ENCODE results near the gene NFYC. TPM values are rescaled to one million over a fixed set of nuclear protein-coding genes. Genes with fewer than 3 reads are reported as not detected.

Gene NFYC
- polyA plus RNA-seq, 1 of the 3 experiments (the other 2 are of a cell fraction), result 72.4 TPM

GRCh38 chr1:40764981-40765380 is 73.5 kb downstream of the NFYC start:
- Histone ChIP-seq H3K27ac (ENCODE audit: low read depth in 2 of 2, low read length in 1 of 2) (no peak overlapping the region; a peak in 1 of 4 replicates), H3K9me2 (no peaks in the 10 kb centered on the region), H3K4me1 (ENCODE audit: control insufficient read depth in 1 of 2, insufficient read depth in 2 of 2, low read depth in 1 of 2, low read length in 1 of 2) (peaks cover 0 to 13% of the 10 kb centered on the region in 2 experiments; a peak in 2 of 4 replicates), H3K36me3 (replicated peaks in 1 of 2; ENCODE audit: control insufficient read depth in 1 of 2, insufficient read depth in 2 of 2, low read length in 1 of 2) (peaks cover 34 to 80% of the 10 kb centered on the region in 2 experiments), H2AFZ (ENCODE audit: low read depth) (no peak overlapping the region), H3F3A (replicated peaks; ENCODE audit: insufficient read depth) (no peaks in the 10 kb centered on the region), H3K79me2 (ENCODE audit: insufficient read depth) (no peaks in the 10 kb centered on the region), H4K20me1 (ENCODE audit: insufficient read depth) (no peaks in the 10 kb centered on the region), H3K4me3 (ENCODE audit: low read depth in 2 of 2, low read length in 1 of 2) (no peak overlapping the region), H3K27me3 (ENCODE audit: insufficient read depth) (no peaks in the 10 kb centered on the region), H3K4me2 (no peak overlapping the region), H3K9me3 (no peaks in the 10 kb centered on the region), H3K9ac (no peak overlapping the region)
- no peak for DNase-seq
- ChIA-PET POLR2A (interaction anchor here (1.1 kb wide), 1 partner anchor 9 kb away, joined by 4 read pairs; no protein-coding TSS in a partner anchor), CTCF (interaction anchor here (1.0 to 2.9 kb wide), 8 partner anchors 9 to 196 kb away, joined by 3 to 31 read pairs (median 5); no protein-coding TSS in a partner anchor)
- TF ChIP-seq, protein P1, sequence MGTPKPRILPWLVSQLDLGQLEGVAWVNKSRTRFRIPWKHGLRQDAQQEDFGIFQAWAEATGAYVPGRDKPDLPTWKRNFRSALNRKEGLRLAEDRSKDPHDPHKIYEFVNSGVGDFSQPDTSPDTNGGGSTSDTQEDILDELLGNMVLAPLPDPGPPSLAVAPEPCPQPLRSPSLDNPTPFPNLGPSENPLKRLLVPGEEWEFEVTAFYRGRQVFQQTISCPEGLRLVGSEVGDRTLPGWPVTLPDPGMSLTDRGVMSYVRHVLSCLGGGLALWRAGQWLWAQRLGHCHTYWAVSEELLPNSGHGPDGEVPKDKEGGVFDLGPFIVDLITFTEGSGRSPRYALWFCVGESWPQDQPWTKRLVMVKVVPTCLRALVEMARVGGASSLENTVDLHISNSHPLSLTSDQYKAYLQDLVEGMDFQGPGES (IDR thresholded peaks at IDR 0.05; ENCODE audit: low read depth, low read length), result no peak
- 93% methylated on average over 2 of the region's 2 CpGs for WGBS (ENCODE audit: low lambda C conversion rate)

DNA sequence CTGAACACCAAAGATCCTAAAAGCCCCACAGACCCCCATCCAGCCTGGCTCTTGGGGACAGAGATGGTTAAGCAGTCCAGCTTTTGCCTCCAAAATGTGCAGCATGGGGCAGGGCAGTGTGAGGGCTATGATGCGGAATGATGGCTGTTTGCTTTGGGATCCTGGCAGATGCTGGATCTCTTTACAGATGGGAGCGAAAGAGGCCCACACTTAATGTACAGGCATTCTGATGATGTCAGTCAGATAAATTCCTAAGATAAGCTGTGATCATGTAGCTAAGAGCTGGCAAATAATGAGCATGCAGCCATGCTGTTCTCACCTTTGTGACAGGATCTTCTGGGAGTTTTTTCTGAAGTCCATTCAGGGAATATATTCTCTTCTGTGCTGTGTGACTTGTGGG is 74.5 kb downstream of the NFYC start:
- H3F3A ChIP-seq (replicated peaks; ENCODE audit: insufficient read depth), result no peaks in the 10 kb centered on the region
- peaks cover 0 to 13% of the 10 kb centered on the region in 2 experiments; a peak in 2 of 4 replicates for H3K4me1 ChIP-seq (ENCODE audit: control insufficient read depth in 1 of 2, insufficient read depth in 2 of 2, low read depth in 1 of 2, low read length in 1 of 2)
- TF ChIP-seq FOSL2 (IDR thresholded peaks at IDR 0.05; ENCODE audit: borderline replicate concordance, low read depth), result no peak
- 0 out of 2 replicates have a peak, but pooled peaks have one; percentile 20 for TF ChIP-seq RCOR1 (IDR thresholded peaks at IDR 0.05; ENCODE audit: low read length)
- peaks cover 29 to 83% of the 10 kb centered on the region in 2 experiments for H3K36me3 ChIP-seq (replicated peaks in 1 of 2; ENCODE audit: control insufficient read depth in 1 of 2, insufficient read depth in 2 of 2, low read length in 1 of 2)
- H3K9ac ChIP-seq, result no peak overlapping the region
- no peak overlapping the region for H3K4me2 ChIP-seq
- ChIA-PET POLR2A (no interaction called here), CTCF (interaction anchor here (0.9 to 2.9 kb wide), 8 partner anchors 9 to 184 kb away, joined by 3 to 31 read pairs (median 6); no protein-coding TSS in a partner anchor)
- H3K9me2 ChIP-seq, result no peaks in the 10 kb centered on the region
- peak; percentile 53 for DNase-seq
- H4K20me1 ChIP-seq (ENCODE audit: insufficient read depth), result no peaks in the 10 kb centered on the region
- no peaks in the 10 kb centered on the region for H3K27me3 ChIP-seq (ENCODE audit: insufficient read depth)
- H3K79me2 ChIP-seq (ENCODE audit: insufficient read depth), result no peaks in the 10 kb centered on the region
- no peak overlapping the region for H3K4me3 ChIP-seq (ENCODE audit: low read depth in 2 of 2, low read length in 1 of 2)
- WGBS (ENCODE audit: low lambda C conversion rate), result 100% methylated on average over 1 of the region's 2 CpGs
- H2AFZ ChIP-seq (ENCODE audit: low read depth), result no peak overlapping the region
- H3K27ac ChIP-seq (ENCODE audit: low read depth in 2 of 2, low read length in 1 of 2), result peak overlapping the region in 1 of 2 experiments; percentile 25; a peak in 1 of 4 replicates
- no peaks in the 10 kb centered on the region for H3K9me3 ChIP-seq

- POLR2A ChIA-PET, result no interaction called here
- H3K9me2 ChIP-seq, result no peaks in the 10 kb centered on the region
- no peak overlapping the region for H3K27ac ChIP-seq (ENCODE audit: low read depth in 2 of 2, low read length in 1 of 2)
- 95% methylated on average over 3 of the region's 4 CpGs for WGBS (ENCODE audit: low lambda C conversion rate)
- peaks cover 0 to 13% of the 10 kb centered on the region in 2 experiments; a peak in 2 of 4 replicates for H3K4me1 ChIP-seq (ENCODE audit: control insufficient read depth in 1 of 2, insufficient read depth in 2 of 2, low read depth in 1 of 2, low read length in 1 of 2)
- no peak for DNase-seq
- H3K4me3 ChIP-seq (ENCODE audit: low read depth in 2 of 2, low read length in 1 of 2), result no peak overlapping the region
- H3K9ac ChIP-seq, result no peak overlapping the region
- H3K4me2 ChIP-seq, result no peak overlapping the region
- no peaks in the 10 kb centered on the region for H4K20me1 ChIP-seq (ENCODE audit: insufficient read depth)
- CTCF ChIA-PET, result interaction anchor here (0.9 to 2.9 kb wide), 4 partner anchors 8 to 184 kb away, joined by 4 to 31 read pairs (median 6); no protein-coding TSS in a partner anchor
- no peaks in the 10 kb centered on the region for H3K27me3 ChIP-seq (ENCODE audit: insufficient read depth)
- H3K9me3 ChIP-seq, result no peaks in the 10 kb centered on the region
- no peak overlapping the region for H2AFZ ChIP-seq (ENCODE audit: low read depth)
- H3K36me3 ChIP-seq (replicated peaks in 1 of 2; ENCODE audit: control insufficient read depth in 1 of 2, insufficient read depth in 2 of 2, low read length in 1 of 2), result peaks cover 27 to 83% of the 10 kb centered on the region in 2 experiments
- H3F3A ChIP-seq (replicated peaks; ENCODE audit: insufficient read depth), result no peaks in the 10 kb centered on the region
- TF ChIP-seq, protein P1 (IDR thresholded peaks at IDR 0.05; ENCODE audit: low read depth, low read length), result no peak
- TF ChIP-seq FOXM1 (IDR thresholded peaks at IDR 0.05; ENCODE audit: low read depth) (no peak), NFIC (IDR thresholded peaks at IDR 0.05; ENCODE audit: borderline replicate concordance) (no peak), RCOR1 (IDR thresholded peaks at IDR 0.05; ENCODE audit: low read length) (no peak), CTCF (IDR thresholded peaks at IDR 0.05) (no peak), SMC3 (IDR thresholded peaks at IDR 0.05; ENCODE audit: low read depth, low read length) (no peak), TAF1 (IDR thresholded peaks at IDR 0.05; ENCODE audit: borderline replicate concordance, low read depth, low read length) (no peak), ELF1 (IDR thresholded peaks at IDR 0.05) (no peak)
- no peaks in the 10 kb centered on the region for H3K79me2 ChIP-seq (ENCODE audit: insufficient read depth)
These were observed 75.1 kb downstream of the NFYC start for GRCh38 chr1:40766560-40766959.

Data from SK-N-SH (cell line).